ENCODE data around the gene OGA. TPM values are rescaled to one million over a fixed set of nuclear protein-coding genes. Genes with fewer than 3 reads are reported as not detected.

Gene OGA
- total and polyA plus RNA-seq, 2 of the 8 experiments (the other 6 are each of a cell fraction or from before 2014, with no cell fraction given) = 31.2 to 107 TPM

GRCh38 chr10:101858723-101859500 lies 40.7 kb upstream of the OGA start (continued):
- TF ChIP-seq ATF2 (IDR thresholded peaks at IDR 0.05; ENCODE audit: low read length) (no peak), EP300 (IDR thresholded peaks at IDR 0.05; ENCODE audit: borderline replicate concordance in 1 of 2, low read depth in 2 of 2, low read length in 2 of 2) (no peak), EGR1 (IDR thresholded peaks at IDR 0.05; ENCODE audit: borderline replicate concordance, low read depth, low read length) (no peak)

Measured in H1 (cell line).